DMS 273 treated with DMSO at 0.1 percent for 48 hours (cell line): ENCODE results near the gene TAF1C.

ENCODE experiments used
- DNase-seq: peaks from one replicate; lab custom pipeline; 2025; lab: John Stamatoyannopoulos, UW

The TAF1C gene

GRCh38 chr16:84183911-84184591, 2.8 kb downstream of the TAF1C start:
- DNase-seq = no peak

GRCh38 chr16:84183572-84183875, 3.3 kb downstream of the TAF1C start:
- DNase-seq = no peak

- no peak for DNase-seq
These were observed 3.9 kb downstream of the TAF1C start for GRCh38 chr16:84182680-84183571.

GRCh38 chr16:84182104-84182503, 4.8 kb downstream of the TAF1C start:
- DNase-seq = no peak

- no peak for DNase-seq
These were observed 5.5 kb downstream of the TAF1C start for GRCh38 chr16:84181144-84181915.

- no peak for DNase-seq
These were observed 6.2 kb downstream of the TAF1C start for GRCh38 chr16:84180519-84181140.

GRCh38 chr16:84179612-84180320, 7.1 kb downstream of the TAF1C start:
- DNase-seq = no peak

- DNase-seq = no peak
These were observed 7.8 kb downstream of the TAF1C start for GRCh38 chr16:84178892-84179611.

- no peak for DNase-seq
These were observed 8.6 kb downstream of the TAF1C start for GRCh38 chr16:84178146-84178765.

GRCh38 chr16:84177741-84178073, 9.2 kb downstream of the TAF1C start:
- DNase-seq = no peak

- DNase-seq = no peak
These were observed 10.4 kb downstream of the TAF1C start for GRCh38 chr16:84176192-84177053.

- peak; percentile 20 for DNase-seq
These were observed 11.3 kb downstream of the TAF1C start for GRCh38 chr16:84175350-84176081.

- no peak for DNase-seq
These were observed 12.5 kb downstream of the TAF1C start for GRCh38 chr16:84174396-84174795.

GRCh38 chr16:84169765-84170310, 17.0 kb downstream of the TAF1C start:
- DNase-seq = no peak

- no peak for DNase-seq
These were observed 19.8 kb downstream of the TAF1C start for GRCh38 chr16:84166796-84167695.

- no peak for DNase-seq
These were observed 21.1 kb downstream of the TAF1C start for GRCh38 chr16:84165746-84166145.

- no peak for DNase-seq
These were observed 25.1 kb downstream of the TAF1C start for GRCh38 chr16:84161801-84162200.

- DNase-seq = no peak
These were observed 25.8 kb downstream of the TAF1C start for GRCh38 chr16:84161037-84161436.
